ENCODE data around the gene PRMT5.

DNA sequence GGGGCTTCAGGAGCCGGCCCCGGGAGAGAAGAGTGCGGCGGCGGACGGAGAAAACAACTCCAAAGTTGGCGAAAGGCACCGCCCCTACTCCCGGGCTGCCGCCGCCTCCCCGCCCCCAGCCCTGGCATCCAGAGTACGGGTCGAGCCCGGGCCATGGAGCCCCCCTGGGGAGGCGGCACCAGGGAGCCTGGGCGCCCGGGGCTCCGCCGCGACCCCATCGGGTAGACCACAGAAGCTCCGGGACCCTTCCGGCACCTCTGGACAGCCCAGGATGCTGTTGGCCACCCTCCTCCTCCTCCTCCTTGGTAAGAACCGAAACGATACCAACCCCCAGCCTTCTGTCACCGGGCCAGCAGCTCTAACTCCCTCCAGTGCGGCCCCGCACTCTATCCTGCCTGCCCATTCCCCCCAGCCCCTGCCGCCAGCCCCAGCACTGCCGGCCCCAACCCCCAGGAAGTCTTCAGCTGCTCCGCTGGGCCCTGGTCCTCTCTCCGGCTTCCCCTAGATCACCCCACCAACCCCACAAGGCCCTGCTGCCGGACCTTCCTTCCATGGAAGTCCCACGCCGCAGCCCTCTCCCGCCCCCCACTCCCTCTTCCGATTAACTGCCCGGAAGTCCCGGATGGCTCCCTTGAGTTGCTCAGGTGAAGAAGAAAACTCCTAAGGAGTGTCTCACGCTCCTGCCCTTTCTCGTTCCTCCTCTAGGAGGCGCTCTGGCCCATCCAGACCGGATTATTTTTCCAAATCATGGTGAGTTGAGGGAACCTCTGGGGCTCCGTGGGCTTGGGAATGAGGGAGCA, 56.9 kb downstream of the PRMT5 start:
- TF ChIP-seq POLR2A (IDR thresholded peaks at IDR 0.05; ENCODE audit: low read length) = no peak
- TF ChIP-seq GATA1 (IDR thresholded peaks at IDR 0.05; ENCODE audit: low read depth, low read length) = no peak

All from erythroblast (primary cell).